GM21447 (cell line): ENCODE results near the gene SCP2.

Source experiments
- ATAC-seq: cut with Tn5 transposase; IDR thresholded peaks from one replicate; pipeline ENCODE4 v1.9.1; 2021; ENCODE audit not compliant: unreplicated experiment

The SCP2 gene

GRCh38 chr1:53031732-53032131 is 104.7 kb downstream of the SCP2 start:
- no peak for ATAC-seq

DNA sequence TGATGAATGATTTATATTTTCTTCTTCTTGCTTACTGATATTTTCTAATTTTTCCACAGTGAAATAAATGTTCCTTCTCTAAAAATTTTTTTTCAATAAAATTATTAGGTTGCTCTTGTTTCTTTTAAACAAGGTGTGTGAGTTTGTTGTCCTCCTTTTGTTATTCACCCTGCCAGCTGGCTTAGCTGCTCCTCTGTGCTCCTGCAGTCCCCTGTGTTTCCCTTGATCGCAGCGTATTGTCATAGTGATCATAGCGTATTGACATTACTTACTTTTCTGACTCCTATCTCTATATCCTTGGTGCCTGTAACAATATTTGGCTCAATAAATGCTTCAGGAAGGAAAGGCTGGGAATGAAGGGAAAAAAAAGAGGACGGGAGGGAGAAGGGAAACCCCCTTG is 110.1 kb downstream of the SCP2 start:
- ATAC-seq: no peak

GRCh38 chr1:53038566-53038965 is 111.5 kb downstream of the SCP2 start:
- no peak for ATAC-seq

DNA sequence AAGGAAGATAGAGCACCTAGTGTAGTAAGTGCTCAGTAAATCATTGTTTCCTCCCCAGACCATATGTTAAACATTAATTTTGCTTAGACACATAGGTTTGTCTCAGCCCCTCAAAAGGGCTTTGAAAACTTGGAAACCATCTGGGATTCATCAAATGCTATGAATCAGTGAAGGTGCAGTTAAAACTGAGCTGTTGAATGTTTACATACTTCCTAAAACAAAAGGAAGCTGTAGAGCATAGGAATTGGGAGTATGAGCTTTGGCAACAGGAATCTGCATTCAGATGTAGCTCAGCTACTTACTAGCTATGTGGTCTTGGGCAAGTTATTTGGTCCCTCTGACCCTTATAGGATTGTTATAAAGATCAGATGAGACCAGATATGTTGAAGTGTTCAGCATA is 116.2 kb downstream of the SCP2 start:
- no peak for ATAC-seq

DNA sequence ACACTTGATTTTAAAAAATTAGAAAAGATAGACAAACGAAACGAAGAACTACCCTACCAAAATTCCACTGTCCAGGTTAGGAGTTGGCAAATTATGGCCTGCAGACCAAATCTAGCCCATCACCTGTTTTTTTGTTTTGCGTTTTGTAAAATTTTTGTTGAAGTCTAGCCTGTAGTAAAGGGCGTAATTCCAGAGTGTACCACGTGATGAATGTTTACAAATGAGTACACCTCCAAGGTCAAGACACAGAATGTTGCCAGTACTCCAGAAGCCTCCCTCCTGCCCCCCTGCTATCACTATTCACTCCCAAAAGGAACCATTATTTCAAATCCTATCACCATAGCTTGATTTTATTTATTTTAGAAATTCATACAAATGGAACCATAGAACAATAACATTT is 117.8 kb downstream of the SCP2 start:
- no peak for ATAC-seq

DNA sequence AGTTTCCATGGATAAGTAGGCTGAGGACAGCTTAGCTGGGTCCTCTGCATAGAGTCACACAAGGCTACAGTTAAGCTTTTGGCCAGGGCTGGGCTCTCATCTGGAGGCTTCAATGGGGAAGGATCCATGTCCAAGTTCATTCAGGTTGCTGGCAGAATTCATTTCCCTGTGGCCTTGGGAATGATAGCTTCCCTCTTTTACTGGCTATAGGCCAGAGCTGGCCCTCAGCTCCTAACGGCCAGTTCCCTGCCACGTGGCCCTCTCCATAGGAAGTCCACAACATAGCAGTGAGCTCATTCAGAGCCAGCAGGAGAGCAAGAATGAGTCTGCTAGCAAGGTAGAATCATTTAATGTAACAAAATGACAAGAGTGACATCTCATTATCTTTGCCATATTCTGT is 119.9 kb downstream of the SCP2 start:
- no peak for ATAC-seq

DNA sequence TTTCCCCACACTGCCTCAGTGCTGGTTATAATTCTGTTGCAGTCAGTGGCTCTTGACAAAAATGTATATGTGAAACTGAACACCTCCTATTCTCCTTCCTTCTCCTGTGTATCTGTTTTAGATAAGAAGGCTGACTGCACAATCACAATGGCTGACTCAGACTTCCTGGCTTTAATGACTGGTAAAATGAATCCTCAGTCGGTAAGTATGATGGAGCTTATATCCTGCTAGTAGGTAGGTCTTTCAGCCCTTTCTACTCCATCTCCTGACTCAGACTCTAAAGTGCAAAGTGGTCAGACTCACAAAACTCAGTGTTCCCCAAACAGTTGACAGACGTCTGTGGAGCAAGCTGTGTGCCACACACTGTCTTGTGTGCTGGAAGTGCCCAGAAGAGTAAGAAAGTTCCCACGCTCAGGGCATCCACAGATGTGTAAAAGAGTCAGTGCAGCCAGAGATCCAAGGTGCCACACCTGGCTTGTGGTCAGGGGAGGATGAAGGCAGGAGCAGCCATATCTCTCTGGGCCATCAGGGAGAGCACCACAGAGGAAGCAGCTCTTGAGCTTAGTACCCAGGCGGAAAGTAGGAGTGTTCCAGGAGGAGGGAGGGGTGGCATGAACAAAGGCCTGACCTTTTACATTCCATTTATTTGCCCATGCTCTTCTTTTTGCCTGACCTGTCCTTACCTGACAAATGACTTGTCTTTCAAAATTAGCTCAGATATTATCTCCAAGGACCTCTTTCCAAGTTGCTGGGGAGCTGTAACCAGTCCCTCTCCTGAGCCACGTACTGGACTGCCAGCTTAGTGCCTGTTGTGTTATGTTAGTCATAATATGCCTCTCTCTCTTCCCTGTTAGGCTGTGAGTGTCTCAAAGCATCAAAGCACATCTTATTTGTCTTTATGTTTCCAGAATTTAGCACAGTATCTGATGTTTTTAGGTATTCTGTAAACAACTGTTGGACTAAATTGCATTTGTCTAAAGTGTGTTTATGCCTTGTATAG is 121.0 kb downstream of the SCP2 start:
- no peak for ATAC-seq

GRCh38 chr1:53048960-53049573 is 122.0 kb downstream of the SCP2 start:
- ATAC-seq: no peak

GRCh38 chr1:53049574-53049967 is 122.5 kb downstream of the SCP2 start:
- no peak for ATAC-seq

DNA sequence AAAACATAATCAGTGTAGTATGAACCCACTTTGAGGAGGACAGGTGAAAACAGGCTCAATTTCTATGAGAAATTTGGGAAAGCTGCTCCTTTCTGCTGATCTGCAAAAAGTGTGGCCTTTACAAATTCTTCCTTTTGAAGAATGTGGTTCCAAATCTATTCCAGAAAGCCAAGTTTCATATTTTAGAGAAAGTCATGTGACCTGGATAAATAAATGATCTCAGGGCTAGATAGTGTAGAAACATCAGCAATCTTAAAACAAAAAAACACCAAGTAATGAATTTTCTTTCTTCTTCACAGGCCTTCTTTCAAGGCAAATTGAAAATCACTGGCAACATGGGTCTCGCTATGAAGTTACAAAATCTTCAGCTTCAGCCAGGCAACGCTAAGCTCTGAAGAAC is 123.2 kb downstream of the SCP2 start:
- no peak for ATAC-seq

DNA sequence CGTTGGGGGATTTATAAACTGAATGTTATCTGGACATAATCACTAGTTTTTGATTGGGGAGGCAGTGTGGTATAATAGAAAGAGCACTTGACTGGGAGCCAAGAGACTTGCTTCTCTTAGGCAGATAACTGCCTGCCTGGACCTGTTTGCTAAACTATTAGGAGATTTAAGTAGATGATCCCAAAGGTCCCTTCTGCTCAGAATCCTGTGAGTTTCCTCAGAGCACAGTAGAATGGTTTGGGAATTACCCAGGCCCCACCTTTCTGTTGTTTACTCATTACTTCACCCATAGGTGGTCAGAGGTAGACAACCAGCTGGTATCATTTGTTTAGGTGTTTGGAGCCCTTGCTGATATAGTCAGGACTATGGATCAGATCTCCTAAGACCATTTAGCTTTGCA is 124.6 kb downstream of the SCP2 start:
- ATAC-seq: no peak

- no peak for ATAC-seq
Measured at GRCh38 chr1:53057127-53057526, 130.1 kb downstream of the SCP2 start.

DNA sequence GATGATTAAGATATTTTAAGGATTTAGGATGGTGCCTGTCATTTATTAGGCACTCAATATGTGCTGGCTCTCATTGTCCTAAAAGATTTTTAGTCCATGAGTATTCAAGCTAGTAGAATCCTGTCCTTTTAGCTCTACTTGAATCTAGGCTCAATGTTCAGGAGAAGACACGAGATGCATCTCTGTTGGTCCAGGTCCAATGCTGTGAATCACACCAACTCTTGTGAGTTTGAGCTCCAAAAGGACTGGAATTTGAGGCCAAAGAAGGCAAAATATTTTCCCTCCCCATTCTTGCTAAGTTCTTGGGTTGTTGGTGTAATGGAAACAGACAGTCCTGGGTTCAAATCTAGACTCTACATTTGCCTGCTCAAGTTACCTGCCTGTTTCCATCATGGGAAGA is 133.5 kb downstream of the SCP2 start:
- no peak for ATAC-seq

DNA sequence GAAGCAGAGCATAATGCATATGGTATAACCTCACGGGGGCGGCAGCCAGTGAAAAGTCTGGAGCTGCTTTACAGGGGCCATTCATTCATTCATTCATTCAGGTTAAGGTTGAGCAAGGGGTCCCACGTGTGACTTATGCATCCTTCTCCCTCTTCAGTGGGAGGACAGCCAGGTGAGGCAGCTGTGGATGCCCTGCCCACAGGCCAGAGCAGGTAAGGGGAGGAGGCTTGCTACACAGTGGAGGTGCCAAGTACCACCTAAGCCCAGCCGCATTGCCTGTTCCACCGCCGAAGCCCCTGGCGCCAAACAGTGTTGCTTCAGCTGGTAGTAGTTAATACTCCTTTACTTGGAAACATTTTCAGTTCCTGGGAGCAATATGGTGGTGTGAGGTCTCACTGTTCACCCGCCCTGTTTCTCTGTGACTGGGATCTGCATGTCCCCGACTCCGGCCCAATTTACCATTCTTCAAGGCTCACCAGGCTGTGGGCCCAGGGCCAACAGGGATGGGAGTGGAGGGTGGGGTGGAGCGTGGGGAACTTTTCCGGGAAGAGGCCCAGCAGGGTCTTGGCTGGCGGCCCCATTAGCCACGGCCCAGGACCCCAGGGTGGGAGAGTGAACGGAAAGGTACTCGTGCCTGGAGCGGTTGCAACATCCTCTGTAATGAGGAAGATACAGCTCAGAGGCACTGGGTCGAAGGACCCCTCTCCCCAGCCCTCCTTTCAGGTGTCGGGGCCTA is 134.2 kb downstream of the SCP2 start:
- ATAC-seq: no peak

DNA sequence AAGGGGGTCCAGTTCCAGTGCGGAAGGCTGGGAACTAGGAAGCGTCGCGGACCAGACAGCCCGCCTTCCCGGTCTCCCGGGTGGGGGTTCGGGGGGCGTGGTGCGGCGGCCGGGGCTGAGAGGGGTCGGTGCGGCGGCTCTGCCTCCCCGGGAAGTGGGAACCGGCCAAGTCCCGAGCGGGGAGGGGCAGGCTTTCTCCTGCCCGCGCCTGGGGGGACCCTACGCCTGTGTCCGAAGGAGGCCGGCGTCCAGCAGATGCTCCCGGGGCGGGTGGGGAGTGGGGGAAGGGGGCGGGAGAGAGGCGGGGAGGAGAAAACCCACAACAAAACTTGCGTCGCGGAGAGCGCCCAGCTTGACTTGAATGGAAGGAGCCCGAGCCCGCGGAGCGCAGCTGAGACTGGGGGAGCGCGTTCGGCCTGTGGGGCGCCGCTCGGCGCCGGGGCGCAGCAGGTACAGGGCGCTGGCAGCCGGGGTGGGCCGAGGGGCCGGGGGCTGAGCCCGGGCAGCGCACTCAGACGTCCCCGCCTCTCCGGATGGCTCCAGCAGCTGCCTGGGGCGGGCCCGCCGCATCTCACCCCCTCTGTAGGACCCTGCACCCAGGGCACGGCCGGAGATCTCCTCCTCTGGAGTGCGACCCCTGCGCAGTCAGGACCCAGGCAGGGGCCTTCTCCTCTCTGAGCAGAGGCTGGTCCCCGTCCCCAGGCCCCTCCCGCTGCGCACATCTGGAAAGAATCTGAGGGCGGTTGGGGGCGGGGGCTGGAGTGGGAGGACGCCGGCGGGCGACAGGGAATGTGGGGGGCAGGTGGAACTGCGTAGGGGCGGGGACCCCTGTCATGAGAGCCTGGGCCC is 135.0 kb downstream of the SCP2 start, which contains the start of gene PODN:
Gene PODN (plus strand): TSS at position 355 of the 849 bp plus-strand sequence. CDS start 7,643 bp downstream, outside the sequence.
- ATAC-seq: no peak

DNA sequence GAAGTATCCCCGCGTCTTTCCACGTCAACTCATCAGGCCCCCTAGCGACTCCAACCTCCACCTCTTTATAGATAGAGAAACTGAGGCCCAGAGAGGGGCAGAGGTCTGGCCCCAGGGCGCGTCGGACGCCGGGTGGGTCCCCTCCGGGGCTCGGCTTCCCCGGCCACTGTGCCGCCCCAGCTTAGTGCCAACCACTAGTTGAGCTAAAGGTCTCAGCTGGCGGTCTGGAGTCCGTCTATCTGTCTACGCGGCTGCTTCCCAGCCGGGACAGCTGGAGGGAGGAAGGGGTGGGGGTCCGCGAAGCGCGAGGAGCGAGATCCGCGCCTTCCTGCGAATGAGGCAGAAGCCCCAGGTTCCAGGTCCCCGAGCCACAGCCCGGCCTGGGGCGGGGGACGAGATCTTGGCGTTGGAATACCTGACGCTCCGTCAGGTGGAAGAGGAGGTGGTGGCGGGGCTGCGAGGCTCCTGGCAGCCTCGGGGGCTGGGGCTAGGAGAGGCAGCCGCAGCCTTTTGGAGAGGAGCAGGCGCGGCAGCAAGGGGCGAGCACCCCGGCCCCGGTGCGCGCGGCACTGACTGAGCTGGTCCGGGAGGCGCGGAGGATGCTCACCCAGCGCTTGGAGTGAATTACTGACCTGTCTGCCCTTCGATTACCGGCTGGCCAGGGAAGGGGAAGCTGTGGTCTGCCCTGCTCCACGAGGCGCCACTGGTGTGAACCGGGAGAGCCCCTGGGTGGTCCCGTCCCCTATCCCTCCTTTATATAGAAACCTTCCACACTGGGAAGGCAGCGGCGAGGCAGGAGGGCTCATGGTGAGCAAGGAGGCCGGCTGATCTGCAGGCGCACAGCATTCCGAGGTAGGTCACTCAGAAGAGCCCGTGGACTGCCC is 135.9 kb downstream of the SCP2 start:
- no peak for ATAC-seq

DNA sequence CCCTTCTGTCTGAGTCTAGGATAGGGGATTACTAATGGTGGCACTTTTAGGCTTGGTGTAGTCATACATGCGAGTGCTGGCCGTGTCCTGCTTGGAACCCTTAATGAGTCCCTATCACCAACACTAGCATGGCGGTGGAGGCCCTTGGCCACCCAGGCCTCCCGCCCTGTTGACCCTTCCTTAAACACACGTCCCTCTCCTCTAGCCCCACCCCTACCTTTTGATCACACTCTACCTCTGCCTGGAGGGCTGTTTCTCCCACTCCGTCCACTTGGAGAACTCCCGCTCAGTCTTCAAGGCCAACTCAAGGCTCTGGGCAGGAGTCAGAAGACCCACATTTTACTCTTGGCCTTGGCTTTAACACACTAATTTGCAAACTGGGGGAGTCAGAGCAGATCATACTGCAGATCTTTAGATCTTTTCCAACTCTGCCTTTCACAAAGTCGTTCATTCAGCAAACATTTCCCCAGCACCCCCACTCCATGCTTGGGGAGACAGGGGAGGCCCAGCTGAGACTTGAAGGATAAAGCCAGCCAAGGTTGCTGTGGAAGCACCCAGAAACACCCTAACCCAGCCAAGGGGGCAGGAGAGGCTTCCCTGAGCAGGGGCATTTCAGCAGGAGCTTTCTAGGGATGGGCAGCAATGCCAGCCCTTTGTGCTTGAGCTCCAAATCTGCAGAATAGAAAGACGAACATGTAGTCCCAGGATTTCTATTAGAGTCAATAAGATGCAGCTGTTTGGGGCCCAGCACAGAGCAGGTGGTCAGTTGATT is 136.9 kb downstream of the SCP2 start:
- ATAC-seq: no peak

GRCh38 chr1:53065391-53065790 is 138.3 kb downstream of the SCP2 start:
- ATAC-seq: no peak

GRCh38 chr1:53066488-53066887 is 139.4 kb downstream of the SCP2 start:
- no peak for ATAC-seq
